ENCODE data around the gene COBLL1.

The COBLL1 gene

GRCh38 chr2:164771897-164772296 is 69.7 kb downstream of the COBLL1 start:
- Histone ChIP-seq H3K36me3 (ENCODE audit: control insufficient read depth in 2 of 2, insufficient read depth in 1 of 2, low read length in 2 of 2) (no peaks in the 10 kb centered on the region), H3K9me3 (ENCODE audit: control insufficient read depth, insufficient read depth, low read depth, low read length) (no peaks in the 10 kb centered on the region), H3K27ac (ENCODE audit: extremely low read depth, low read depth, low read length) (no peak overlapping the region), H3K4me1 (ENCODE audit: control insufficient read depth, insufficient read depth, low read length) (peaks cover 23% of the 10 kb centered on the region), H3K4me3 (ENCODE audit: low read depth, low read length) (no peak overlapping the region)
- CTCF ChIA-PET, result interaction anchor here (0.6 kb wide), 2 partner anchors 29 to 74 kb away, joined by 4 to 5 read pairs; no protein-coding TSS in a partner anchor
- POLR2A ChIA-PET, result no interaction called here
- TF ChIP-seq ZBTB21 (tag by site-specific recombination; IDR thresholded peaks at IDR 0.05) (0 out of 2 replicates have a peak, but pooled peaks have one; percentile 31), ZBTB48 (tag by site-specific recombination; IDR thresholded peaks at IDR 0.05) (no peak), ATF2 (tag by site-specific recombination; IDR thresholded peaks at IDR 0.05; ENCODE audit: low read depth) (peak; percentile 91), ZNF221 (tag by site-specific recombination; IDR thresholded peaks at IDR 0.05; ENCODE audit: borderline replicate concordance) (no peak), OSR2 (tag by site-specific recombination; IDR thresholded peaks at IDR 0.05) (0 out of 2 replicates have a peak, but pooled peaks have one; percentile 8), ZBTB1 (tag by site-specific recombination; IDR thresholded peaks at IDR 0.05) (no peak), ZNF843 (tag by site-specific recombination; IDR thresholded peaks at IDR 0.05) (peak; percentile 53; the same call in 1 of the 2 replicates), ZNF366 (tag by site-specific recombination; conservative IDR thresholded peaks at IDR 0.05) (0 out of 2 replicates have a peak, but pooled peaks have one; percentile 25), ZBTB6 (tag by site-specific recombination; IDR thresholded peaks at IDR 0.05) (peak; percentile 51; the same call in 1 of the 2 replicates), PRDM6 (tag by site-specific recombination; IDR thresholded peaks at IDR 0.05) (peak; percentile 43; the same call in 1 of the 2 replicates), SCRT2 (tag by site-specific recombination; IDR thresholded peaks at IDR 0.05) (no peak), ZNF223 (tag by site-specific recombination; IDR thresholded peaks at IDR 0.05) (no peak), ZNF48 (tag by site-specific recombination; IDR thresholded peaks at IDR 0.05) (no peak), MZF1 (tag by site-specific recombination; IDR thresholded peaks at IDR 0.05; ENCODE audit: borderline replicate concordance) (peak; percentile 73; the same call in 1 of the 2 replicates), ZBTB44 (tag by site-specific recombination; IDR thresholded peaks at IDR 0.05) (0 out of 2 replicates have a peak, but pooled peaks have one; percentile 19), PBX3 (CRISPR knock-in tag; IDR thresholded peaks at IDR 0.05) (no peak)

- Histone ChIP-seq H3K4me3 (ENCODE audit: low read depth, low read length) (no peak overlapping the region), H3K36me3 (ENCODE audit: control insufficient read depth in 2 of 2, insufficient read depth in 1 of 2, low read length in 2 of 2) (no peaks in the 10 kb centered on the region), H3K27ac (ENCODE audit: extremely low read depth, low read depth, low read length) (no peak overlapping the region)
Measured at GRCh38 chr2:164770421-164770916, 71.2 kb downstream of the COBLL1 start.

More at GRCh38 chr2:164770421-164770916, 71.2 kb downstream of the COBLL1 start:
- POLR2A ChIA-PET, result no interaction called here
- Histone ChIP-seq H3K9me3 (ENCODE audit: control insufficient read depth, insufficient read depth, low read depth, low read length) (no peaks in the 10 kb centered on the region), H3K4me1 (ENCODE audit: control insufficient read depth, insufficient read depth, low read length) (peaks cover 23% of the 10 kb centered on the region)
- CTCF ChIA-PET, result interaction anchor here (0.9 kb wide), 1 partner anchor 133 kb away, joined by 3 read pairs; no protein-coding TSS in a partner anchor
- TF ChIP-seq PATZ1 (tag by site-specific recombination; IDR thresholded peaks at IDR 0.05), result no peak
- TF ChIP-seq ZNF571 (tag by site-specific recombination; IDR thresholded peaks at IDR 0.05), result no peak
- no peak for TF ChIP-seq ZNF585B (tag by site-specific recombination; IDR thresholded peaks at IDR 0.05)
- TF ChIP-seq PRDM6 (tag by site-specific recombination; IDR thresholded peaks at IDR 0.05), result peak; percentile 32

All from HEK293 (cell line).